ENCODE results near the gene ANKUB1. TPM values are rescaled to one million over a fixed set of nuclear protein-coding genes. Genes with fewer than 3 reads are reported as not detected.

Gene ANKUB1
- polyA plus RNA-seq, 1 donor from 2014 or later, result not detected

DNA sequence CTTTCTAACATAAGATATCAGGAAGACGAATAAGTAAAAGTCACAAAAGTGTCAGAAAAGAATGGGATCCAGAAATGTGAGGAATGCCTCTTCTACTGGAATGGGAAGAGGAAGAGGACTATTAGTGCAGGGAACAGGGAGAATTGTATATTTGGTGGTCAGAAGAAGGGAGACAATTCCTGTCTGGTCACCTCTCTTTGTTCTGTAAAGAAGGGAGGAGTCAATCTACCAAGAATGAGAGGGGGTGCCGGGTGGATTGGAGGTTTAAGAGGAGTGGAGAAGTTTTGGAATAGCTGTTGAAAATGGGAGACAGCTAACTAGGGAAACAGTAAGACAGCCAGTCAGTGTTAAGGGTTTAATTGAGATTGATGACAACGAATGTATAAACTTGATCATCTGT lies 60.1 kb downstream of the ANKUB1 start:
- Histone ChIP-seq H2AFZ (ENCODE audit: low read depth, low read length) (no peak overlapping the region), H3K9ac (ENCODE audit: low read length) (no peak overlapping the region), H3K27me3 (ENCODE audit: insufficient read depth, low read depth, low read length) (no peaks in the 10 kb centered on the region), H3K36me3 (ENCODE audit: insufficient read depth, low read length) (no peaks in the 10 kb centered on the region), H3K9me3 (ENCODE audit: low read length) (no peaks in the 10 kb centered on the region), H3K9me2 (ENCODE audit: insufficient read depth, low read length) (no peaks in the 10 kb centered on the region), H4K20me1 (ENCODE audit: insufficient read depth) (no peaks in the 10 kb centered on the region), H3K4me2 (ENCODE audit: low read length) (no peak overlapping the region), H3F3A (ENCODE audit: insufficient read depth, low read length, poor library complexity, severe bottlenecking) (no peaks in the 10 kb centered on the region), H3K79me2 (replicated peaks; ENCODE audit: insufficient read depth, low read length) (no peaks in the 10 kb centered on the region), H3K4me3 (ENCODE audit: low read length) (no peak overlapping the region), H3K27ac (ENCODE audit: low read length) (no peak overlapping the region)
- TF ChIP-seq POLR2AphosphoS5 (IDR thresholded peaks at IDR 0.05), result no peak
- TF ChIP-seq EZH2 (IDR thresholded peaks at IDR 0.05; ENCODE audit: borderline replicate concordance, insufficient read depth, low read length, poor library complexity, severe bottlenecking), result no peak
- no peak for TF ChIP-seq RAD21 (conservative IDR thresholded peaks at IDR 0.05)
- no peak for TF ChIP-seq SMC3 (conservative IDR thresholded peaks at IDR 0.05; ENCODE audit: poor library complexity)
- TF ChIP-seq EP300 (conservative IDR thresholded peaks at IDR 0.05; ENCODE audit: poor library complexity, severe bottlenecking), result no peak
- TF ChIP-seq, protein P1, sequence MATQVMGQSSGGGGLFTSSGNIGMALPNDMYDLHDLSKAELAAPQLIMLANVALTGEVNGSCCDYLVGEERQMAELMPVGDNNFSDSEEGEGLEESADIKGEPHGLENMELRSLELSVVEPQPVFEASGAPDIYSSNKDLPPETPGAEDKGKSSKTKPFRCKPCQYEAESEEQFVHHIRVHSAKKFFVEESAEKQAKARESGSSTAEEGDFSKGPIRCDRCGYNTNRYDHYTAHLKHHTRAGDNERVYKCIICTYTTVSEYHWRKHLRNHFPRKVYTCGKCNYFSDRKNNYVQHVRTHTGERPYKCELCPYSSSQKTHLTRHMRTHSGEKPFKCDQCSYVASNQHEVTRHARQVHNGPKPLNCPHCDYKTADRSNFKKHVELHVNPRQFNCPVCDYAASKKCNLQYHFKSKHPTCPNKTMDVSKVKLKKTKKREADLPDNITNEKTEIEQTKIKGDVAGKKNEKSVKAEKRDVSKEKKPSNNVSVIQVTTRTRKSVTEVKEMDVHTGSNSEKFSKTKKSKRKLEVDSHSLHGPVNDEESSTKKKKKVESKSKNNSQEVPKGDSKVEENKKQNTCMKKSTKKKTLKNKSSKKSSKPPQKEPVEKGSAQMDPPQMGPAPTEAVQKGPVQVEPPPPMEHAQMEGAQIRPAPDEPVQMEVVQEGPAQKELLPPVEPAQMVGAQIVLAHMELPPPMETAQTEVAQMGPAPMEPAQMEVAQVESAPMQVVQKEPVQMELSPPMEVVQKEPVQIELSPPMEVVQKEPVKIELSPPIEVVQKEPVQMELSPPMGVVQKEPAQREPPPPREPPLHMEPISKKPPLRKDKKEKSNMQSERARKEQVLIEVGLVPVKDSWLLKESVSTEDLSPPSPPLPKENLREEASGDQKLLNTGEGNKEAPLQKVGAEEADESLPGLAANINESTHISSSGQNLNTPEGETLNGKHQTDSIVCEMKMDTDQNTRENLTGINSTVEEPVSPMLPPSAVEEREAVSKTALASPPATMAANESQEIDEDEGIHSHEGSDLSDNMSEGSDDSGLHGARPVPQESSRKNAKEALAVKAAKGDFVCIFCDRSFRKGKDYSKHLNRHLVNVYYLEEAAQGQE (IDR thresholded peaks at IDR 0.05; ENCODE audit: borderline replicate concordance), result no peak
- no peak for TF ChIP-seq MXI1 (conservative IDR thresholded peaks at IDR 0.05; ENCODE audit: poor library complexity, severe bottlenecking)
- TF ChIP-seq, protein P2, sequence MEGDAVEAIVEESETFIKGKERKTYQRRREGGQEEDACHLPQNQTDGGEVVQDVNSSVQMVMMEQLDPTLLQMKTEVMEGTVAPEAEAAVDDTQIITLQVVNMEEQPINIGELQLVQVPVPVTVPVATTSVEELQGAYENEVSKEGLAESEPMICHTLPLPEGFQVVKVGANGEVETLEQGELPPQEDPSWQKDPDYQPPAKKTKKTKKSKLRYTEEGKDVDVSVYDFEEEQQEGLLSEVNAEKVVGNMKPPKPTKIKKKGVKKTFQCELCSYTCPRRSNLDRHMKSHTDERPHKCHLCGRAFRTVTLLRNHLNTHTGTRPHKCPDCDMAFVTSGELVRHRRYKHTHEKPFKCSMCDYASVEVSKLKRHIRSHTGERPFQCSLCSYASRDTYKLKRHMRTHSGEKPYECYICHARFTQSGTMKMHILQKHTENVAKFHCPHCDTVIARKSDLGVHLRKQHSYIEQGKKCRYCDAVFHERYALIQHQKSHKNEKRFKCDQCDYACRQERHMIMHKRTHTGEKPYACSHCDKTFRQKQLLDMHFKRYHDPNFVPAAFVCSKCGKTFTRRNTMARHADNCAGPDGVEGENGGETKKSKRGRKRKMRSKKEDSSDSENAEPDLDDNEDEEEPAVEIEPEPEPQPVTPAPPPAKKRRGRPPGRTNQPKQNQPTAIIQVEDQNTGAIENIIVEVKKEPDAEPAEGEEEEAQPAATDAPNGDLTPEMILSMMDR (IDR thresholded peaks at IDR 0.05; ENCODE audit: poor library complexity, severe bottlenecking), result no peak
- no peak for TF ChIP-seq TAF1 (IDR thresholded peaks at IDR 0.05; ENCODE audit: low read depth)

DNA sequence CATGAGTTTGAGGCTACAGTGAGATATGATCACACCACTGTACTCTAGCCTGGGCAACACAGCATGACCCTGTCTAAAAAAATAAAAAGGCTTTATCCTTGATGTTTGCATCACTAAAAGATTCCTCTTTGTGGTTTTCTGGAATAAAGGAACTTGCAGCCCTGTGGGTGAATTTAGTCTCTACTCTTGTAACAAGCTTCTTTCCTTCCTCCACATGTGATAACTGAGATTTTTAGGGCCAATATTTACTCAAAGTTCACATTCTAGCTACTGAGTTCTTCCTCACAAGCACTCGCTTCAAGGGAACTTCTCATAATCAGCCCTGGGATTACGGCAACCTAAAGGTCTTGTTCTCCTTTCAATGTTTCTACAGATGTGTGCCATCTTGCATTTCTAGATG lies 64.7 kb downstream of the ANKUB1 start:
- no peaks in the 10 kb centered on the region for H3K79me2 ChIP-seq (replicated peaks; ENCODE audit: insufficient read depth, low read length)

More for the DNA sequence above, 64.7 kb downstream of the ANKUB1 start:
- no peaks in the 10 kb centered on the region for H3K9me2 ChIP-seq (ENCODE audit: insufficient read depth, low read length)
- H4K20me1 ChIP-seq (ENCODE audit: insufficient read depth), result no peaks in the 10 kb centered on the region
- TF ChIP-seq RAD21 (conservative IDR thresholded peaks at IDR 0.05) (no peak), EP300 (conservative IDR thresholded peaks at IDR 0.05; ENCODE audit: poor library complexity, severe bottlenecking) (no peak), EZH2 (IDR thresholded peaks at IDR 0.05; ENCODE audit: borderline replicate concordance, insufficient read depth, low read length, poor library complexity, severe bottlenecking) (no peak), SMC3 (conservative IDR thresholded peaks at IDR 0.05; ENCODE audit: poor library complexity) (no peak), POLR2AphosphoS5 (IDR thresholded peaks at IDR 0.05) (no peak), TAF1 (IDR thresholded peaks at IDR 0.05; ENCODE audit: low read depth) (no peak)
- TF ChIP-seq, protein P2 (IDR thresholded peaks at IDR 0.05; ENCODE audit: poor library complexity, severe bottlenecking), result no peak
- TF ChIP-seq, protein P1 (IDR thresholded peaks at IDR 0.05; ENCODE audit: borderline replicate concordance), result no peak
- no peaks in the 10 kb centered on the region for H3K9me3 ChIP-seq (ENCODE audit: low read length)
- H3K27me3 ChIP-seq (ENCODE audit: insufficient read depth, low read depth, low read length), result no peaks in the 10 kb centered on the region
- H2AFZ ChIP-seq (ENCODE audit: low read depth, low read length), result no peak overlapping the region
- H3K9ac ChIP-seq (ENCODE audit: low read length), result no peak overlapping the region
- H3K4me2 ChIP-seq (ENCODE audit: low read length), result no peak overlapping the region
- no peak overlapping the region for H3K27ac ChIP-seq (ENCODE audit: low read length)
- no peaks in the 10 kb centered on the region for H3F3A ChIP-seq (ENCODE audit: insufficient read depth, low read length, poor library complexity, severe bottlenecking)
- H3K4me3 ChIP-seq (ENCODE audit: low read length), result no peak overlapping the region
- H3K36me3 ChIP-seq (ENCODE audit: insufficient read depth, low read length), result no peaks in the 10 kb centered on the region
